Gastrocnemius medialis (tissue), 4 donors: ENCODE data around the gene SAP30BP. TPM values are rescaled to one million over a fixed set of nuclear protein-coding genes. Genes with fewer than 3 reads are reported as not detected.

Experiments
- ATAC-seq, 2 donors: fragments of 150-250 bp; one replicate each; pipeline ENCODE4 v1.9.1; 2016
- DNase-seq, 2 donors: peaks; one replicate each; pipeline ENCODE4 v3.0.0-alpha.2; 2019
- H3K27ac ChIP-seq, 4 donors: fragments of 200-600 bp; sonication (generic); 1 replicate in 1 of 4; 2 replicates in 3 of 4; pipeline ENCODE4 v1.5.1; 2016 to 2018; ENCODE audit warnings: mild to moderate bottlenecking in 2 of 4, moderate library complexity in 1 of 4
- H3K27me3 ChIP-seq, 3 donors: fragments of 200-600 bp; sonication (generic) in 2 of 3; 1 replicate in 1 of 3; 2 replicates in 2 of 3; pipeline versions ENCODE4 v1.5.1 to v1.6.0; 2016 to 2019; ENCODE audit warnings: mild to moderate bottlenecking in 1 of 3, moderate library complexity in 1 of 3
- H3K36me3 ChIP-seq, 2 donors: fragments of 200-600 bp; sonication (generic) in 1 of 2; one replicate each; pipeline ENCODE4 v1.5.1; 2017 to 2018
- H3K4me1 ChIP-seq, 2 donors: fragments of 200-600 bp; sonication (generic) in 1 of 2; one replicate each; pipeline ENCODE4 v1.5.1; 2016 to 2017; ENCODE audit warnings: mild to moderate bottlenecking in 2 of 2
- H3K4me3 ChIP-seq, 4 donors: fragments of 200-600 bp; sonication (generic) in 3 of 4; 1 replicate in 1 of 4; 2 replicates in 3 of 4; pipeline ENCODE4 v1.5.1; 2016 to 2019; ENCODE audit warnings: mild to moderate bottlenecking in 2 of 4
- H3K9me3 ChIP-seq, 3 donors: fragments of 200-600 bp; sonication (generic) in 2 of 3; 1 replicate in 1 of 3; 2 replicates in 2 of 3; pipeline ENCODE4 v1.5.1; 2016 to 2019
- CTCF ChIP-seq, 5 experiments: fragments of 450-650 bp in 3 of 5; fragments of 200-600 bp in 2 of 5; sonication (generic) in 2 of 5; IDR thresholded peaks in 4 of 5; conservative IDR thresholded peaks in 1 of 5; 1 replicate in 4 of 5; 2 replicates in 1 of 5; pipeline ENCODE4 v1.5.1; 2016 to 2019; ENCODE audit warnings: antibody characterized with exemption in 5 of 5, mild to moderate bottlenecking in 3 of 5, moderate library complexity in 3 of 5
- POLR2A ChIP-seq, 2 donors: fragments of 450-650 bp; IDR thresholded peaks; one replicate each; pipeline ENCODE4 v1.6.1; 2017; ENCODE audit warnings: antibody characterized with exemption in 2 of 2, mild to moderate bottlenecking in 2 of 2, moderate library complexity in 2 of 2
- in situ Hi-C, 4 donors: fragments of 200-750 bp; cut with MboI; loops; one replicate each; pipeline versions ENCODE4 v1.15.0 to v1.8.0; 2017; ENCODE audit warnings: low sequenced_read_pairs in 4 of 4
- intact Hi-C: fragments of 100-400 bp; cut with DNase I; formaldehyde crosslinking; loops from one replicate; pipeline ENCODE4 v1.15.1; 2023; ENCODE audit warnings: low total_unique reads
- total RNA-seq, 4 donors: library from RNA; depleted of rRNA; stranded (reverse); fragments of >200 nt; gene quantifications; one replicate each; pipeline versions ENCODE4 v1.1.0 to v1.2.3, GENCODE V29; 2016

Gene SAP30BP
- total RNA-seq, 4 donors from 2014 or later = 42.0 to 64.0 (median 50.1) TPM

- no peaks in the 10 kb centered on the region for H3K27me3 ChIP-seq
- H3K9me3 ChIP-seq = no peaks in the 10 kb centered on the region
- no peak overlapping the region for H3K4me3 ChIP-seq
- H3K27ac ChIP-seq = peak overlapping the region in 3 of 4 donors; percentile 25 to 67 (median 33)
- TF ChIP-seq POLR2A (IDR thresholded peaks at IDR 0.05) (no peak), CTCF (IDR thresholded peaks at IDR 0.05 in 4 of 5, conservative IDR thresholded peaks at IDR 0.05 in 1 of 5) (no peak)
- in situ Hi-C loops (no loop called here), intact Hi-C loops (no loop called here)
- DNase-seq (no peak), ATAC-seq (no peak)
- H3K4me1 ChIP-seq = peaks cover 14 to 18% of the 10 kb centered on the region in 2 donors
- peaks cover 0 to 7% of the 10 kb centered on the region in 2 donors for H3K36me3 ChIP-seq
Measured at GRCh38 chr17:75680431-75680830, 13.3 kb downstream of the SAP30BP start.

GRCh38 chr17:75681289-75681688 lies 14.2 kb downstream of the SAP30BP start:
- in situ Hi-C loops (no loop called here), intact Hi-C loops (no loop called here)
- no peak for TF ChIP-seq POLR2A (IDR thresholded peaks at IDR 0.05)
- TF ChIP-seq CTCF (IDR thresholded peaks at IDR 0.05 in 4 of 5, conservative IDR thresholded peaks at IDR 0.05 in 1 of 5) = no peak
- H3K27me3 ChIP-seq = no peaks in the 10 kb centered on the region
- H3K4me1 ChIP-seq = peaks cover 22 to 23% of the 10 kb centered on the region in 2 donors
- no peak for DNase-seq
- no peak overlapping the region for H3K27ac ChIP-seq
- no peak for ATAC-seq
- H3K9me3 ChIP-seq = no peaks in the 10 kb centered on the region
- H3K36me3 ChIP-seq = peaks cover 0 to 7% of the 10 kb centered on the region in 2 donors
- H3K4me3 ChIP-seq = no peak overlapping the region

- in situ Hi-C loops = no loop called here
- intact Hi-C loops = no loop called here
- peaks cover 0 to 1% of the 10 kb centered on the region in 2 donors for H3K36me3 ChIP-seq
- TF ChIP-seq POLR2A (IDR thresholded peaks at IDR 0.05) (no peak), CTCF (IDR thresholded peaks at IDR 0.05 in 4 of 5, conservative IDR thresholded peaks at IDR 0.05 in 1 of 5) (no peak)
- ATAC-seq (no peak), DNase-seq (no peak)
- peak overlapping the region in 1 of 4 donors; percentile 4 for H3K27ac ChIP-seq
- no peak overlapping the region for H3K4me3 ChIP-seq
- no peaks in the 10 kb centered on the region for H3K27me3 ChIP-seq
- H3K9me3 ChIP-seq = no peaks in the 10 kb centered on the region
- H3K4me1 ChIP-seq = peaks cover 33 to 41% of the 10 kb centered on the region in 2 donors
Measured at GRCh38 chr17:75683583-75683982, 16.4 kb downstream of the SAP30BP start.

GRCh38 chr17:75684249-75684648 lies 17.1 kb downstream of the SAP30BP start:
- peaks cover 39 to 46% of the 10 kb centered on the region in 2 donors for H3K4me1 ChIP-seq
- no peak overlapping the region for H3K4me3 ChIP-seq
- no peak for TF ChIP-seq POLR2A (IDR thresholded peaks at IDR 0.05)
- TF ChIP-seq CTCF (IDR thresholded peaks at IDR 0.05 in 4 of 5, conservative IDR thresholded peaks at IDR 0.05 in 1 of 5) = no peak
- H3K27ac ChIP-seq = peak overlapping the region in 1 of 4 donors; percentile 19
- intact Hi-C loops (no loop called here), in situ Hi-C loops (no loop called here)
- no peak for ATAC-seq
- no peaks in the 10 kb centered on the region for H3K27me3 ChIP-seq
- H3K9me3 ChIP-seq = no peaks in the 10 kb centered on the region
- DNase-seq = no peak
- H3K36me3 ChIP-seq = no peaks in the 10 kb centered on the region

GRCh38 chr17:75684924-75685323 lies 17.8 kb downstream of the SAP30BP start:
- no peaks in the 10 kb centered on the region for H3K9me3 ChIP-seq
- H3K4me1 ChIP-seq = peaks cover 44 to 48% of the 10 kb centered on the region in 2 donors
- no peaks in the 10 kb centered on the region for H3K27me3 ChIP-seq
- H3K27ac ChIP-seq = peak overlapping the region in 3 of 4 donors; percentile 17 to 72 (median 19)
- no peak overlapping the region for H3K4me3 ChIP-seq
- no peaks in the 10 kb centered on the region for H3K36me3 ChIP-seq
- in situ Hi-C loops = no loop called here
- TF ChIP-seq POLR2A (IDR thresholded peaks at IDR 0.05) (no peak), CTCF (IDR thresholded peaks at IDR 0.05 in 4 of 5, conservative IDR thresholded peaks at IDR 0.05 in 1 of 5) (no peak)
- DNase-seq (no peak), ATAC-seq (no peak)
- intact Hi-C loops = no loop called here
